Stimulated activated CD4-positive, alpha-beta T cell treated with anti-CD3 and anti-CD28 coated beads, Interleukin-1b, Interleukin-23, amount 100 ng/mL, for 48 hours (primary cell): ENCODE data around the gene CTPS1.

Experiments used
- DNase-seq: peaks from one replicate; pipeline ENCODE4 v3.0.0-alpha.2; 2020

CTPS1 gene

DNA sequence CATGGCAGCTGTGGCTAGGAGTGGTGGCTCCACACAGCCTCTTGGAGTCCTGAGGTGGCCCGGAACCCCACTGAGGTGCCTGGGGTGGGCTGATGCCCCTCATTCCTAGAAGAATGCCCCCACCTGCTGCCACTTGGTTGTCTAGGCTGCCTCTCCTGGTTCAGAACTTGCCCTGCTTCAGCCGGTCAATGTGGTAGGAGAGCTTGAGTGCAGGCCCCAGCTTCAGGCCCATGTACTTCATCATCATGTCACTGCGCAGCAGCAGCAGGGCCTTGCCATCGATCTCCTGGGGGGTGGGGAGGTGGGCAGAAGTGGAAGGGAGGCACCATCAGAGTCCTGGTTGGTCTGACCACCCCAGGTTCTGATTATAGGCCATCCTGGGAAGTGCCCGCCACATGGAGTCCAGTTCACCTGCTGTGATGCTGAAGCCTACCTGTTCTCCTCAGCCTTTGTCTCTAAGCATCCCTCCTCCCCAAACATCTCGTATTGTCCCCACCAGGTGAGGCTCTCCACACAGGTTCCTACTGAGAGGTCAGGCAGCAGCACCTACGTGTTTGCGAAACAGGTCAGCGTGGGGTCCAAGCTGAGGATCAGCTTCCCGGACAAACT lies 48.6 kb downstream of the CTPS1 start:
- DNase-seq: no peak

DNA sequence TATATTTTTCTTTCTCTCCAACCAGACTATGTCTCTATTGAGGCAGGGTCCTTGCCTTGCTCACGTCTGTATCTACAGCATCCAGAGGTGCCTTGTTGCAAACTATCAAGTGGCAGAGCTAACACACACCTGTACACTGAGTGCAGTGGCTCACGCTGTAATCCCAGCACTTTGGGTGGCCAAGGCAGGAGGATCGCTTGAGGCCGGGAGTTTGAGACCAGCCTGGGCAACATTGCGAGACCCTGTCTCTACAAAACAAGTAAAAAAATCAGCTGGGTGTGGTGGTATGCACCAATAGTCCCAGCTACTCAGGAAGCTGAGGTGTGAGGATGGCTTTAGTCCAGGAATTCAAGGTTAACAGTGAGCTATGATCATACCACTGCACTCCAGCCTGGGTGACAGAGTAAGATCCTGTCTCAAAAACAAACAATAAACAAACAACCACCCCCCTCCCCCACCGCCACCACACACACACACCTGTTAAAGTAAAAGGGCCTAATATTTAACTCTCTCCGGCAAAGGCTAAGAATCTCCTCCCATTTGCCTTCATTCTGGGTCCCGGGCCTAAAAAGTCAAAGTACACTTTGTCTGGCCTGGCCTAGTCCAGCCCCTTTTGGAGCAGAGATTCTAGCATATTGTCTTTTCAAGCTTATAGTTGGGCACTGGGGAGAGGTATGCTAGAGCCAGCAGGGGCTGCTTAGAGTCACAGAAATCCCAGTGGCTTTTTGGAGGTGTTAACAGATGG lies 51.5 kb downstream of the CTPS1 start:
- DNase-seq: no peak

- no peak for DNase-seq
These were observed 52.7 kb downstream of the CTPS1 start for GRCh38 chr1:41032147-41032546.

GRCh38 chr1:41033272-41033671 lies 53.8 kb downstream of the CTPS1 start:
- DNase-seq: no peak

GRCh38 chr1:41037116-41037903 lies 57.8 kb downstream of the CTPS1 start:
- no peak for DNase-seq

DNA sequence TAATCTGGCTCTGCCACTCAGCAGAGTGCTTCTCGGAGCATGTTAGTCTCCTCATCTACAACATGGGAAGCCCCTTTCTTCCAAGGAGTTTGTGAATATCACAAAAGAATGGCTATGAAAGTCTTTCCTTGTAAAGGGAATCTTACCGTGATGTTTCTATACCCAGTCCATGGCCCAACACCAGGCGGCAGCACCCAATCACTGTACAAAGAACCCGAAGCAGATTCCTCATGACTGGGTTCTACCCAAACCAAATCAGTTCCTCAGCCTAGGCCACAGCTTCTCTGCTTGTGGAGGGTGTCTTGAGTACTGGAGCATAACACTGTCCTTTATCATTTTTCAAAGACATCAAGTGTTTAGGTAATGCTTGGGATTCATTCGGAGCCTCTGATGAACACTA lies 58.6 kb downstream of the CTPS1 start:
- DNase-seq: no peak

DNA sequence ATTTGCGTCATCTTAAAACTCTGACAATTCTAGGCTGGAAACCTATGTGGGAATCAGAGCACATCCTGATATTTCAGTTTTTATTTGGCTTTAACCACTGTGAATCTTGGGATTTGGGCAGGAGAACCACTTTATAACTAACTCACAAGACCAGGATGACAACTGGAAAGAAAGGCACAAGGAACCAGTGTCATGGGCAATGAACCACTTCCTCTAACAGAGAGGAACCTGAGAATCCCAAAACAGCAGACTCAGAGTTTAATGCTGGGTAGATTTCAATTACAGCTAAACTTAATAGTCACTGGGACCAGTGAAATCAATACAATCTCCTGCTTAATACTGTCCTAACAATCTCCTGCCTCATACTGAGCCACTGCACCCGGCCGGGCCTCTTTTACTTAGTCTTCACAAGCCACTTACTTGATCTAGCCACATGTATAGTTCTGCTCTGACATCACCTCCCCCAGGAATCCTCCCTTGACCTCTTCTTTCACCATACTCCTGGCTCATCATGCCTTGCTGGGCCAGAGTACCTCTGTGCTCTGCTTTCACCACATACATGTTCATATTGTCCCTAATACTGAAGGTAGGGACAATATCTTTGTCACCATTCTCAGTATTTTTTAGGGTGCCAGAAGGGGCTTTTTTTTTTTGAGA lies 62.2 kb downstream of the CTPS1 start:
- no peak for DNase-seq

- no peak for DNase-seq
These were observed 64.7 kb downstream of the CTPS1 start for GRCh38 chr1:41044187-41044586.

DNA sequence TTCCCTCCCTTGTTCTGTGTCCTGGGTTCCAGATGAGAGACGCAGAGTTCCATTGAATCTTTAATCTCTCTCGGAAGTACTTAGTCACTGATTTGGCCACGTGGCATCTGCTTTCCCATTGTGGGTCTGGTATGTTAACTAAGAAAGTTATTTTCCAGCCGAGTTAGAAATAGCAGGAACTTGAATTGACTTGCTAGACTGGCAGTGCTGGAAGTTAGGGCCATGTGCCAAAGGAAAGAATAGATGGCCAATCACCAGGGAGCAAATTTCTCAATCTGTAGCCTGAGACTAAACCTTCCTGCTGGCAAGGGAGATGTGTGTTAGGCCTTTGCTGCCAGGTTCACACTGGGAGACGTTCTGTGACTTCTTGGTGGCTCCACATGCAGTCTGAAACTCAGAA lies 66.2 kb downstream of the CTPS1 start:
- no peak for DNase-seq

- DNase-seq: no peak
These were observed 66.9 kb downstream of the CTPS1 start for GRCh38 chr1:41046347-41046775.

DNA sequence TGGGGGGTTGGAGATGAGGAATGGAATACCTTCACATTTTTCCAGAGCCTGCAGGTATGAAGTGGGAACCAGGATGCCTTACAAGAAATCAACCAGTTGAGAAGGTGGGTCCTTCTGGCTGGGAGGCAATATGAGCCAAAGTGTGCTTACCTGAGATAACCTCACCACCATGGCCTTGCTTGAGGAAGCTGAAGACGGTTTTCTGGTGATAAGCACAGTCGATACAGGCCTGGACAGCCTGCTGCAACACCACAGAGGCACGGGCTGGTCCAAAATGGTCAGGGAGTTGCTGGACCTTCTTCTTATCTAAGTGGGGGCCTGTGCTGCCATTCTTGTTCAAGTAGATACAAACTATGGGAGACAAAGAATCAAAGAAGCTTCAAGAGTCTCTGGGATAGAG lies 69.0 kb downstream of the CTPS1 start:
- no peak for DNase-seq

GRCh38 chr1:41051022-41051421 lies 71.5 kb downstream of the CTPS1 start:
- DNase-seq: no peak

- no peak for DNase-seq
These were observed 73.8 kb downstream of the CTPS1 start for GRCh38 chr1:41053316-41053715.

- no peak for DNase-seq
These were observed 77.4 kb downstream of the CTPS1 start for GRCh38 chr1:41056907-41057306.
